Neuronal stem cell (in vitro differentiated cells): Measurements from ENCODE around the gene PTPN9.
A peak's percentile ranks its signal among the peaks of the same experiment; 100 is the strongest.

ENCODE experiments used
- DNase-seq: peaks from one replicate; pipeline ENCODE4 v3.0.0-alpha.2; 2013; ENCODE audit warnings: low spot score
- H2AFZ ChIP-seq: one replicate; pipeline ENCODE4 v1.6.1; 2013; ENCODE audit warnings: mild to moderate bottlenecking, low read length, inconsistent platforms
- H2AK5ac ChIP-seq: 2 replicates; pipeline ENCODE4 v1.6.1; 2013; ENCODE audit warnings: low read depth, mild to moderate bottlenecking, inconsistent platforms, low read length, moderate library complexity, mixed read lengths
- H2BK120ac ChIP-seq: 2 replicates; pipeline ENCODE4 v1.6.1; 2013; ENCODE audit warnings: low read depth, mild to moderate bottlenecking, inconsistent platforms, low read length, moderate library complexity, mixed read lengths
- H2BK12ac ChIP-seq: one replicate; pipeline ENCODE4 v1.6.1; 2013; ENCODE audit warnings: low read length, inconsistent platforms
- H2BK15ac ChIP-seq: 2 replicates; pipeline ENCODE4 v1.6.1; 2013; ENCODE audit warnings: mild to moderate bottlenecking, low read length, inconsistent platforms, mixed read lengths
- H2BK5ac ChIP-seq: one replicate; pipeline ENCODE4 v1.6.1; 2013; ENCODE audit warnings: inconsistent platforms, mild to moderate bottlenecking, low read length, moderate library complexity
- H3K14ac ChIP-seq: one replicate; pipeline ENCODE4 v1.6.1; 2013; ENCODE audit warnings: low read length, inconsistent platforms
- H3K18ac ChIP-seq: 2 replicates; pipeline ENCODE4 v1.6.1; 2013; ENCODE audit warnings: low read length, inconsistent platforms
- H3K23ac ChIP-seq: 2 replicates; pipeline ENCODE4 v1.6.1; 2013; ENCODE audit warnings: low read depth, mild to moderate bottlenecking, mixed read lengths, low read length, inconsistent platforms; ENCODE audit not compliant: poor library complexity
- H3K27ac ChIP-seq: replicated peaks from 3 replicates; pipeline ENCODE4 v1.5.1; 2013; ENCODE audit warnings: low read length, inconsistent platforms
- H3K27me3 ChIP-seq, 3 experiments: 2 replicates each; pipeline ENCODE4 v1.6.1; 2013; ENCODE audit warnings: low read length in 3 of 3, mild to moderate bottlenecking in 2 of 3, inconsistent platforms in 1 of 3, low read depth in 1 of 3, mixed read lengths in 1 of 3, moderate library complexity in 1 of 3; ENCODE audit not compliant: control insufficient read depth in 3 of 3, insufficient read depth in 3 of 3
- H3K36me3 ChIP-seq, 2 donors: replicated peaks in 1 of 2; 2 replicates each; pipeline ENCODE4 v1.6.1; 2013; ENCODE audit warnings: low read length in 2 of 2; ENCODE audit not compliant: control insufficient read depth in 2 of 2, insufficient read depth in 2 of 2
- H3K4ac ChIP-seq: 2 replicates; pipeline ENCODE4 v1.6.1; 2013; ENCODE audit warnings: inconsistent platforms, mild to moderate bottlenecking, low read length, moderate library complexity
- H3K4me1 ChIP-seq, 2 donors: 1 replicate in 1 of 2; 2 replicates in 1 of 2; pipeline ENCODE4 v1.6.1; 2013; ENCODE audit warnings: low read length in 2 of 2, low read depth in 1 of 2; ENCODE audit not compliant: control insufficient read depth in 2 of 2, insufficient read depth in 1 of 2
- H3K4me2 ChIP-seq: one replicate; pipeline ENCODE4 v1.6.1; 2013; ENCODE audit warnings: mild to moderate bottlenecking, low read length, inconsistent platforms; ENCODE audit not compliant: insufficient read depth, poor library complexity, severe bottlenecking
- H3K4me3 ChIP-seq, 2 donors: 2 replicates each; pipeline ENCODE4 v1.5.1; 2013; ENCODE audit warnings: low read length in 2 of 2, mild to moderate bottlenecking in 2 of 2, inconsistent platforms in 1 of 2, moderate library complexity in 1 of 2
- H3K79me1 ChIP-seq: one replicate; pipeline ENCODE4 v1.6.1; 2013; ENCODE audit warnings: low read depth, mild to moderate bottlenecking, inconsistent platforms, low read length, moderate library complexity
- H3K9ac ChIP-seq: one replicate; pipeline ENCODE4 v1.6.1; 2013; ENCODE audit warnings: mild to moderate bottlenecking, low read depth, low read length, inconsistent platforms; ENCODE audit not compliant: poor library complexity
- H3K9me3 ChIP-seq, 2 donors: replicated peaks in 1 of 2; 2 replicates each; pipeline versions ENCODE3 to v1.6.1; 2013; ENCODE audit warnings: low read length in 2 of 2, mild to moderate bottlenecking in 2 of 2, inconsistent platforms in 1 of 2, low read depth in 1 of 2, mixed read lengths in 1 of 2, moderate library complexity in 1 of 2; ENCODE audit not compliant: control insufficient read depth in 2 of 2, insufficient read depth in 1 of 2
- H4K8ac ChIP-seq: one replicate; pipeline ENCODE4 v1.6.1; 2013; ENCODE audit warnings: low read depth, mild to moderate bottlenecking, inconsistent platforms, low read length, moderate library complexity
- H4K91ac ChIP-seq: one replicate; pipeline ENCODE4 v1.6.1; 2013; ENCODE audit warnings: low read length, low read depth, mild to moderate bottlenecking, inconsistent platforms; ENCODE audit not compliant: poor library complexity
- WGBS, 2 donors: extraction: QIAGEN DNeasy Blood & Tissue Kit; methylation state at CpG; one replicate each; pipeline ENCODE4 v1.1.7; 2013; ENCODE audit warnings: missing lambda C conversion rate in 2 of 2, mixed read lengths in 1 of 2; ENCODE audit not compliant: insufficient read length in 2 of 2, insufficient replicate concordance in 1 of 2; ENCODE audit errors: extremely low coverage in 2 of 2; 5-methylcytosine and 5-hydroxymethylcytosine counted together

The PTPN9 gene

GRCh38 chr15:75428152-75428551 lies 151.0 kb downstream of the PTPN9 start:
- Histone ChIP-seq H3K27me3 (no peaks in the 10 kb centered on the region), H4K91ac (no peak overlapping the region), H3K9ac (no peak overlapping the region), H2BK15ac (no peak overlapping the region), H3K4ac (no peak overlapping the region), H3K18ac (no peak overlapping the region), H3K4me2 (no peak overlapping the region), H3K27ac (no peak overlapping the region), H3K9me3 (no peaks in the 10 kb centered on the region), H2AFZ (no peak overlapping the region), H3K79me1 (peaks cover 3% of the 10 kb centered on the region), H3K23ac (no peak overlapping the region), H2BK120ac (no peak overlapping the region), H4K8ac (no peak overlapping the region), H3K4me3 (no peak overlapping the region), H2BK12ac (no peak overlapping the region), H2AK5ac (no peak overlapping the region), H3K14ac (no peak overlapping the region), H3K36me3 (peaks cover 17 to 78% of the 10 kb centered on the region in 2 donors), H3K4me1 (no peaks in the 10 kb centered on the region), H2BK5ac (no peak overlapping the region)
- no peak for DNase-seq
- no CpG with 5 or more reads among the region's 3 CpGs for WGBS, 2 donors

- no peak overlapping the region for H3K4me3 ChIP-seq
- no peak overlapping the region for H3K27ac ChIP-seq
- no CpG with 5 or more reads among the region's 3 CpGs for WGBS, 2 donors
- H2AK5ac ChIP-seq: no peak overlapping the region
- no peak overlapping the region for H3K18ac ChIP-seq
- H3K14ac ChIP-seq: no peak overlapping the region
- H2BK12ac ChIP-seq: no peak overlapping the region
- H2BK15ac ChIP-seq: no peak overlapping the region
- peaks cover 3% of the 10 kb centered on the region for H3K79me1 ChIP-seq
- H2AFZ ChIP-seq: no peak overlapping the region
- DNase-seq: no peak
- no peak overlapping the region for H2BK120ac ChIP-seq
- no peak overlapping the region for H3K4ac ChIP-seq
- H3K36me3 ChIP-seq: peaks cover 27 to 96% of the 10 kb centered on the region in 2 donors
- no peak overlapping the region for H3K23ac ChIP-seq
- no peaks in the 10 kb centered on the region for H3K9me3 ChIP-seq
- H3K4me1 ChIP-seq: no peaks in the 10 kb centered on the region
- H3K4me2 ChIP-seq: no peak overlapping the region
- no peak overlapping the region for H4K91ac ChIP-seq
- H4K8ac ChIP-seq: no peak overlapping the region
- H3K9ac ChIP-seq: no peak overlapping the region
- no peaks in the 10 kb centered on the region for H3K27me3 ChIP-seq
- no peak overlapping the region for H2BK5ac ChIP-seq
Observed at GRCh38 chr15:75425966-75426500, 153.1 kb downstream of the PTPN9 start.

- no peak overlapping the region for H3K4me2 ChIP-seq
- no peak overlapping the region for H4K91ac ChIP-seq
- H3K18ac ChIP-seq: no peak overlapping the region
- no peak overlapping the region for H2BK12ac ChIP-seq
- no peak overlapping the region for H2BK120ac ChIP-seq
- peak overlapping the region in 1 of 2 donors; percentile 52 for H3K4me3 ChIP-seq
- no peak overlapping the region for H3K4ac ChIP-seq
- no peaks in the 10 kb centered on the region for H3K79me1 ChIP-seq
- no peak overlapping the region for H2AK5ac ChIP-seq
- WGBS, 2 donors: no CpG with 5 or more reads among the region's 5 CpGs
- H3K9me3 ChIP-seq: no peaks in the 10 kb centered on the region
- no peak overlapping the region for H2AFZ ChIP-seq
- no peaks in the 10 kb centered on the region for H3K27me3 ChIP-seq
- no peak for DNase-seq
- peak overlapping the region; percentile 53 for H3K23ac ChIP-seq
- H4K8ac ChIP-seq: no peak overlapping the region
- H3K9ac ChIP-seq: no peak overlapping the region
- no peak overlapping the region for H3K14ac ChIP-seq
- H2BK5ac ChIP-seq: no peak overlapping the region
- H3K36me3 ChIP-seq: peaks cover 10 to 93% of the 10 kb centered on the region in 2 donors
- no peaks in the 10 kb centered on the region for H3K4me1 ChIP-seq
- H2BK15ac ChIP-seq: no peak overlapping the region
- no peak overlapping the region for H3K27ac ChIP-seq
Observed at GRCh38 chr15:75422554-75422953, 156.6 kb downstream of the PTPN9 start.

- no peaks in the 10 kb centered on the region for H3K9me3 ChIP-seq
Observed at GRCh38 chr15:75420698-75421097, 158.4 kb downstream of the PTPN9 start.

More at GRCh38 chr15:75420698-75421097, 158.4 kb downstream of the PTPN9 start:
- Histone ChIP-seq H4K91ac (no peak overlapping the region), H3K36me3 (peaks cover 10 to 91% of the 10 kb centered on the region in 2 donors), H3K18ac (no peak overlapping the region), H3K27me3 (no peaks in the 10 kb centered on the region), H3K4me3 (no peak overlapping the region), H2BK120ac (no peak overlapping the region), H3K4ac (no peak overlapping the region), H3K23ac (no peak overlapping the region), H3K79me1 (no peaks in the 10 kb centered on the region), H3K4me2 (no peak overlapping the region), H3K27ac (no peak overlapping the region), H3K14ac (no peak overlapping the region), H3K9ac (no peak overlapping the region), H3K4me1 (no peaks in the 10 kb centered on the region), H2BK12ac (no peak overlapping the region), H2BK15ac (no peak overlapping the region), H2BK5ac (no peak overlapping the region), H4K8ac (no peak overlapping the region), H2AK5ac (no peak overlapping the region), H2AFZ (no peak overlapping the region)
- no peak for DNase-seq
